Measurements from ENCODE around the gene CD38.

GRCh38 chr4:15781427-15782095 lies 3.4 kb downstream of the CD38 start:
- TF ChIP-seq EZH2 (IDR thresholded peaks at IDR 0.05; ENCODE audit: low read length) (no peak), CTCF (optimal IDR thresholded peaks at IDR 0.05 in 1 of 3, IDR thresholded peaks at IDR 0.05 in 1 of 3, conservative IDR thresholded peaks at IDR 0.05 in 1 of 3; ENCODE audit: extremely low read depth in 1 of 3, insufficient read depth in 2 of 3, low read length in 3 of 3) (no peak)

Data from keratinocyte (primary cell).